ENCODE measurements around the gene CDC73.

DNA sequence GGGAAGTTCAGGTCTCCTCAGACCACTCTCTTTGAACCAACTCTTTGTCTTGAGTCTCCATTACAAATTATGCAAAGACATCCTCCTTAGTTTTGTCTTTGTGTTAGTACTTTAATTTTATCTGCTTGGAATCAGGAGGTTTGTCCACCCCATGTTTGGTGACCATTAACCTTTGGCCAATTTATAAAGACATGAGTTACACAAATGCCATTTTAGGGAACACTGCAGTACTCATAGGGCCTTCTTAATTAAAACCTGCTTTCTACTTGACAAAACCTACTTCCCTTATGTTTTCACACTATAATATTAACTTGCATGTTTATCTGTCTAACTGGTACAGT is 7.9 kb upstream of the CDC73 start:
- TF ChIP-seq GATA2 (IDR thresholded peaks at IDR 0.05; ENCODE audit: low read depth, low read length): no peak
- TF ChIP-seq GATA3 (IDR thresholded peaks at IDR 0.05; ENCODE audit: low read depth, low read length): no peak
